Upper lobe of left lung (tissue), 4 donors: ENCODE data around the gene PLXND1.

Source experiments
- POLR2A ChIP-seq, 4 donors: fragments of 450-650 bp; IDR thresholded peaks; one replicate each; pipeline ENCODE4 v1.5.1; 2016 to 2017; ENCODE audit warnings: antibody characterized with exemption in 4 of 4, mild to moderate bottlenecking in 2 of 4
- POLR2AphosphoS5 ChIP-seq, 2 donors: sonication (generic); formaldehyde crosslinking; IDR thresholded peaks; one replicate each; pipeline ENCODE4 v1.5.1; 2017; ENCODE audit warnings: antibody characterized with exemption in 2 of 2

GRCh38 chr3:129653019-129653418, 46.5 kb upstream of the PLXND1 start:
- no peak for TF ChIP-seq POLR2AphosphoS5 (IDR thresholded peaks at IDR 0.05)
- TF ChIP-seq POLR2A (IDR thresholded peaks at IDR 0.05), result no peak
